ENCODE data around the gene FAU.

GRCh38 chr11:65083834-65084597 lies 37.9 kb downstream of the FAU start, which contains the start of the genes CDCA5 and ZFPL1:
- TF ChIP-seq CTCF (IDR thresholded peaks at IDR 0.05) (peak in 2 of 4 experiments; percentile 20 to 38), POLR2A (IDR thresholded peaks at IDR 0.05) (peak in 1 of 2 donors; percentile 74)

All from uterus (tissue), 2 donors.